ENCODE results near the gene TTN.
A peak's percentile ranks its signal among the peaks of the same experiment; 100 is the strongest.
"Not testable (repeated sequence)": the region's sequence is repeated elsewhere in the genome, so short reads cannot be mapped to it uniquely, and the experiment has no call there.

TTN gene

DNA sequence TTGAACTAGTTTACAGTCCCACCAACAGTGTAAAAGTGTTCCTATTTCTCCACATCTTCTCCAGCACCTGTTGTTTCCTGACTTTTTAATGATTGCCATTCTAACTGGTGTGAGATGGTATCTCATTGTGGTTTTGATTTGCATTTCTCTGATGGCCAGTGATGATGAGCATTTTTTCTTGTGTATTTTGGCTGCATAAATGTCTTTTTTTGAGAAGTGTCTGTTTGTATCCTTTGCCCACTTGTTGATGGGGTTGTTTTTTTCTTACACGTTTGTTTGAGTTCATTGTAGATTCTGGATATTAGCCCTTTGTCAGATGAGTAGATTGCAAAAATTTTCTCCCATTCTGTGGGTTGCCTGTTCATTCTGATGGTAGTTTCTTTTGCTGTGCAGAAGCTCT is 281.8 kb downstream of the TTN start:
- DNase-seq: not testable (repeated sequence)

DNA sequence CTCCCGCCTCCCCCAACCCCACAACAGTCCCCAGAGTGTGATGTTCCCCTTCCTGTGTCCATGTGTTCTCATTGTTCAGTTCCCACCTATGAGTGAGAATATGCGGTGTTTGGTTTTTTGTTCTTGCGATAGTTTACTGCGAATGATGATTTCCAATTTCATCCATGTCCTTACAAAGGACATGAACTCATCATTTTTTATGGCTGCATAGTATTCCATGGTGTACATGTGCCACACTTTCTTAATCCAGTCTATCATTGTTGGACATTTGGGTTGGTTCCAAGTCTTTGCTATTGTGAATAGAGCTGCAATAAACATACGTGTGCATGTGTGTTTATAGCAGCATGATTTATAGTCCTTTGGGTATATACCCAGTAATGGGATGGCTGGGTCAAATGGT is 282.2 kb downstream of the TTN start:
- not testable (repeated sequence) for DNase-seq

DNA sequence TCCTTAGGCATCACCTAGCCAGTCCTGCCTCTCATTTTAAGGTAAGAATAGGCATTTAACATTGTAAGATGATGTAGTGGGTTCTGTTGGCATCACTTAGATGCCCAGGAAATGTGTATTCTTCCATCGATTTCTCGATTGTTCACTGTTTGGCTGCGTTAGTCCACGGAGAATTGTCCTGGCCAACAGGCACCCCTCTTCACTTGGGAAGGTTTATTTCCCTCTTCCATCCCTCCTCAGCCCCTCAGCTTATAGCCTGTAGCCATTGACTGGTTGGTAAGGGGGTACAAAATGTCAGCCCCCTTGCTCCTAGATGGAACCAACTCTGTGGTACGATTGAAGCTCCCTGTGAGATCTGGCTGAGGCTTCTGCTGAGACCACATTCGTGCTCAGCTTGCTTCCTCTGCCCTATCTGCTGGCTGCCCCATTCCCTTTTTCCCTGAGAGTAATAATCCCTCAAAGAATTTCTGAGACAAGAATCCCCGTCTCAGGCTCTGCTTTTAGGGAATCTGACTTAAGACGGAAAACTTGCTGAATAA is 283.6 kb downstream of the TTN start:
- DNase-seq: peak; percentile 22 to 30

DNA sequence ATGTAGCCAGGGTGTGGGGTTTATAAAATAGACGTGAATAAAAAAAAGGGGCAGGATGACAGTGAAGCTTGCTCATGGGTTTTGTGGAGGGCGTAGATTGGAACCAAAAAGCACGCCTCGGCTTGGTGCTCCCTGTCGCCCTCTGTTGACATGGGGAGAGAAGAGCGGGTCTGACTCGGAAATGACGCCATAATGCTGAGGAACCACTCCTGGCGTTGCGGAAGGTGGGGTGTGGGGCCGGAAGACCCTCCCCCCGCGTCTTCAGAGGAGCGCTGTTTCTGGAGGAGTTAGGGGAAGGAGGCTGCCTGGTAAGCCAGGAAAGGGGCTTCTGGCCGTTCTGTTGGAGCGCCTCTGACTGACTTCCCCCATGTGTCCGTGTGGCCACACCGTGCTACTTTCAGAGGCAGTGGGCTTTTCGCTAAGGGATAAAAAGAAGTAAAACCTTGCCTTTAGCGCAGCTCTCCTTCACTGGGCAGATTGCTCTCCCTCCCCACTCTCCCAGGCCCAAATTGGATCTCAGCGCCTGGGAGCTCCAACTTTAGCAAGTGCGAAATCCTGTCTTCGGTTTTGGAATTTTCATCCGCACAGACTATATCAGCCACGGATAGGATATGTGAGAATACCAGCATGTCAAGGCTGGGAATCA is 284.1 kb downstream of the TTN start:
- peak; percentile 92 for DNase-seq

DNA sequence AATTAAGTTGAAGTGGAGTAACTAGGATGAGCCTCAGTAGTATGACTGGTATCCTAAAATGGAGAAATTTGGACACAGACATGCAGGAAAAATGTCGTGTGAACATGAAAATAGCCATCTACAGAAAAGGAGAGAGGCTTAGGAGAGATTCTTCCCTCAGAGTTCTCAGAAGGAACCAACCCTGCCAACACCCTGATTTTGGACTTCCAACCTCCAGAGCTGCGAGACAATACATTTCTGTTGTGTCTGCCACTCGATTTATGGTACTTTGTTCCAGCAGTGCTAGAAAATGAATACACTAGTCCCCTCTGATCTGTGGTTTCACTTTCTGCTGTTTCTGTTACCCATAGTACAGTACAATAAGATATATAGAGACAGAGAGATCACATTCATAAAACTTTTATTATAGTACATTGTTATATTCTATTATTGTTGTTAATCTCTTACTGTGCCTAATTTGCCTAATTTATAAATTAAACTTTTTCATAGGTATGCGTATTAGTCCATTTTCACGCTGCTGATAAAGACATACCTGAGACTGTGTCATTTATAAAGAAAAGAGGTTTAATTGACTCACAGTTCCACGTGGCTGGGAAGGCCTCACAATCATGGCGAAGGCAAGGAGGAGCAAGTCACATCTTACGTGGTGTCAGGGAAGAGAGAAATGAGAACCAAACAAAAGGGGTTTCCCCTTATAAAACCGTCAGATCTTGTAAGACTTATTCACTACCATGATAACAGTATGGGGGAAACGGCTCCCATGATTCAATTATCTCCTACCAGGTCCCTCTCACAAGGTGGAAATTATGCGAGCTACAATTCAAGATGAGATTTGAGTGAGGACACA is 285.7 kb downstream of the TTN start:
- DNase-seq: peak; percentile 57

DNA sequence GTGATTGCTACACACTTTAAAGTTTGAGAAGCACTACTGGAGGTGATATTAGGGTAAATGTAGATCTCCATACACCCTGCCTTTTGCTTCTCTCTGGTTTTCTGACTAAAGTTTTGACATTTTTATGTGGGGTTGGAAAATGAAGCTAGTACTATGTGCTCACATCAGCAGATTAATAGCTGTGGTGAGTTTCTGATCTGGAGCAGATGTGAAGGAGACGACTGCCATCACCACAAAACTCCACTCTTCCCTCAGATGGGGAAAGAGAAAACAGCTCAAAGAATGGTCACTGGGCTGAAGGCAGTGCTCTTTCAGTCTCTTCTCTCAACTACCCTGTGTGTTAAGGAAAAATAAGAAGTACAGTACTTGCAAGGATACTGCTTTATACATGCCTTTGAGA is 289.7 kb downstream of the TTN start:
- no peak for DNase-seq

DNA sequence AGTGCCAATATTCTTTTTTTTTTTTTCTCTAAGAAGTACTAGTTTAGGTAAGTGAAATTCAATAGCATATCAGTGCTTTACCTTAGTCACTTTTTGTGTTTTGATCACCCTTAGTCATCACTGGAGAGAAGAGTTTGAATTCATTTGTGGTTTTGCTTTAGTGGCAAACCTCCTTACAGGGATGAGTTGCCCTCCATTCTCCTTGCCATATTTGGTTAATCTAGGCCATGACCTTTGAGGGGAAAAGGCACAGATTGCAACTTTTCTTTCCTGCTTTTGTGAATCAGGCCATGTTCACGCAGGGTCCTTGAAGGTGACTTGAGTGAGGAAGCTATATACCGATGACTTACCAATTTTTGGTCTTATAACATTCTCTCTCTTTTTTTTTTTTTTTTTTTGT is 292.6 kb downstream of the TTN start:
- peak; percentile 52 to 59 for DNase-seq

DNA sequence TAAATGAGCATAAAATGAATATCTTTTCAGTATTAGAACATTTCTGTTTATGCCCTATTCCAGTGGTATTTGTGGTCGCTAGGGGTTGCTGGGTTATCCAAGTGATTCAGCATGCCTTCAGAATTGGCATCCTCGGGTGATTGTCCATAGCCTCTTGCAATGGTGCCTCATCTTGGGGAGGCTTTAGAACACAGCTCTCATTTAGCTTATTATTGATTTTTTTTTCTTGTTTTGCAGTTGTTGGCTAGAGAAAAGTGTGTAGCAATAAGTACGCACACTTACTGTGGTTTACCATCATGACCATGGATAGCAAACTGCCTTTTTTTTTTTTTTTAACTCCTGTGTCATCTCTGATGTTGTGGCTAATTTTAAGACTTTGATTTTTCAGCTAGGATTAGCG is 293.3 kb downstream of the TTN start:
- no peak for DNase-seq

DNA sequence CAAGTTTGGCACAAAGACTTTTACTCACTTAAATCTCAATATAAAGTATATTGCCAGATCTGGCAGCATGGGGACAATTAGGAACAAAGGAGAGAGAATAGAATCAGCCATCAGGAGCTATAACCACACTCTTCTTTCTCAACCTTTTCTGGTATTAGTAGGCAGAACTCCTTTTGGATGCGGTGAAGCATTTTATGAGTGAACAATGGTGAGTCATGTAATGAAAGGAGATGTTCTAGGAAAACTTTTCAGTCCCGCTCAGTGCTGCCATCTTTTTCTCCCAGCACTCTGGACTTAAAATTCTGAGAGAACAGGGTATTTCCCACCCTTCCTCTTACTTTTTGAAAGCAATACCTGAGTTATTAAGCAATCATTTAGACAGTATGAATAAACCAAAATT is 294.7 kb downstream of the TTN start:
- no peak for DNase-seq

DNA sequence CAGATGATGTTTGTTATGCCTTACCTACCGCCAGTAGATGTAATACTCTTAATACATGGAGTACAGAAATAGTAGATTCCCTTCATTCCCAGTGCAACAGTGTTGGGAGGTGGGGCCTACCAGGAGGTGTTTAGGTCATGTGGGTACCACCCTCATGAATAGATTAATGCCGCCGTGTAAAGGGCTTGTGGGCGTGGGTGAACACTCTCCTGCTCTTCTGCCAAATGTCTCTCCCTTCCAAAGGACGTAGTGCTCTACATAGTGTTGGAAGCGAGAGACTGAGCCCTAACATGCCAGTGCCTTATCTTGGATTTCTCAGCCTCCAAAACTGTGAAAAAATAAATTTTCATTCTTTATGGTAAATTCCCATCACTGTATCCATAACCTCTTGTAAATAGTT is 296.8 kb downstream of the TTN start:
- DNase-seq: no peak

DNA sequence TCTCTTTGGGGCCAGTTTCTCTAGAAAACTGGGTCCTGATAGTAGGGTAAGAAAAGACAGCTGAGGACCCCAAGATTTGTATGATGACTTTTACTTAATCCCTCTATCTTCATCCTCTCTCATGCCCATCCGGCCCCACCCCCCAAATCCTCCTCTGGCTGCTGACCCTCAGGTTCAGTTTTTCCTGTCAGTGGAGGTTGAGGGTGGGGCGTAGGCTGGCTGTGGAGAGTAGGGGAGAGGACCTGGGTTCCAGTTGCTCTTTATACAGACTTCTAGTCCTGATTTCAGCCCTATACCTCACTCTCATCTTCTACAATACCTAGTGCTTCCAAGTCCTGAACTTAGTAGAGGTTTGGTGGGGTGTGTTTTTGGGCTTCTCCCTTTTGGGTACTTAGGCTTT is 298.6 kb downstream of the TTN start:
- DNase-seq: no peak

DNA sequence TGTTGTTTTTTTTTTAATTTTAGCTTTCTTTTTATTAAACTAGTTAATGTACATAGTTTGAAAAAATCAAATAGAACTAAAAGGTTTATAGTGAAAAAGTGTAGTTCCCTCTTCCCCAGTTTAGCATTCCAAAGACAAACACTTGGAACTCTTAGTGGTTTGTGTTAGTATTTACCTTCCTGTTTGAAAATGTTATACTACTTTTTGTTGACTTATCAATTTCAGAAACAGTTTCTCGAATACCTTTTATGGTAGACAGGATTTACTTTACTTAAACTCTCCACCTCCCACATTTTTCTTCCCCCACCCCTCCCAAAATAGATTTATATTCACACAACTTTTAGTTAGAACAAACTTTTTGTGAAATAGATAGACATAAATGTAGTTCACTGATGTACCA is 300.3 kb downstream of the TTN start:
- DNase-seq: no peak

DNA sequence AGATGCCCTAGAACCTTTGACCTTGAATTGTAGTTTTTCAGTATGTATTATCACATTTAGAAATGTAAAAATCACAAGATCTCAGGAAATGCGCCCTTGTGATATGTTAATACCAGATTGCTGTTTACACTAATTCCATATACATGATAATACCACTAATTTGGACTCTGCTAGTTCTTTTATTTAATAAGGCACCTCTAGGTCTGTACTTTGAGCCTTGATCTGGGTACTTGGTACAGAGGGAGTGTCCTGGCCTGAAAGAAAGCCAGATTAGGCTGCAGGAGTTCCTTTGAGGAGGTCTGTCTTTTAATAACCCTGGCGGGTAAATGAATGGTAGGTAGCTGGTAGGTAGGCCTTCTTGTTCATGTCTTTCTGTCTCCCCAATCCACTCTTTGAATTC is 300.7 kb downstream of the TTN start:
- DNase-seq: no peak

DNA sequence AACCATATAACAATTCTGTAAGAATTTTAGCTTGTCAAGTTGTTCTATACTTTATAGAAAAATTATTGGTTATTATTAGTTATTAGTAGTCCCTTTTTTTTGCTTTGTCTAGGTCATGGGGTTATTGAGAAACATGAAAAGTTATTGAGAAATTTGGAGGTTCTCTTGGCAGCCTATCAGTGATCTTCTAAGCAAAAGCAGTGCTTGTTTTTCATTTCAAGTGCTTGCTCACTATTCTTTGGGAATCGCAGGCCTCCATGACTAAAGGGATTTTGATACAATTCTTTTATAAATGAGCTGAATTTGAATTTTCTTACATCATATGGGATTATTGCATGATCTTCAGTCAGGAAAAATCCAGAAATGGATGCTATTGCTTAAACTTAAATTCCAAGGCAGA is 301.1 kb downstream of the TTN start:
- DNase-seq: no peak

DNA sequence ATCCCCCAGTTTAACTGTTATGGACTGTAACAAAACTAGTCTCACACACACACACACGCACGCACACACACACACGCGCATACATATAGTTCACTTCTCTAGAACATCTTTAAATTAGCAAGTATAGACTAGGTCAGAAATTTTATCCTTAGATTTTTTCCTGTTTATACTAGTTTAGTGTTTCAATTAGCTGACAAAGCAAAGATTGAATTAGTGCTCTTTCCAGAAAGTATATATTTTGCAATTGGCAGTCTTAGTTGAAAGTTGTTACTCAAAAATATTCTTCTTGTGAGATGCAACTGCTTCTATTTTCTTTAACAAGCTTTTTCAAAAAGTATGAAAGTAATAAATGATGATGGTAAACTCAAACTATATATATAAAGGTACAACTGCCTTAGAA is 304.5 kb downstream of the TTN start:
- DNase-seq: no peak

DNA sequence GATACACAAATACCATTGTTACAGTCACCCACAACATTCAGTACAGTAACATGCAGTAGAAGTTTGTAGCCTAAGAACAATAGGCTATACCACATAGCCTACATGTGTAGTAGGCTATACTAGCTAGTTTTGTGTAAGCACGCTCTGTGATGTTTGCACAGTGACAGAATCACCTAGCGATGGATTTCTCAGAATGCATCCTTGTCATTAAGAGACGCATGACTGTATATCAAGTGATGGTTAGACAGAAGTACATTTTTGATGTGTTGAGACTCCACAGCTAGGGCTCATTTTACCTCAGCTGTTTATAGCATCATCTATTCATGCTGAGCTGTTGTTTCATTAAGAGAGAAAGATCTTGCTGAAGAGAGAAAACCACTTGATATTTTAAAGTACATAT is 307.6 kb downstream of the TTN start:
- DNase-seq: no peak

DNA sequence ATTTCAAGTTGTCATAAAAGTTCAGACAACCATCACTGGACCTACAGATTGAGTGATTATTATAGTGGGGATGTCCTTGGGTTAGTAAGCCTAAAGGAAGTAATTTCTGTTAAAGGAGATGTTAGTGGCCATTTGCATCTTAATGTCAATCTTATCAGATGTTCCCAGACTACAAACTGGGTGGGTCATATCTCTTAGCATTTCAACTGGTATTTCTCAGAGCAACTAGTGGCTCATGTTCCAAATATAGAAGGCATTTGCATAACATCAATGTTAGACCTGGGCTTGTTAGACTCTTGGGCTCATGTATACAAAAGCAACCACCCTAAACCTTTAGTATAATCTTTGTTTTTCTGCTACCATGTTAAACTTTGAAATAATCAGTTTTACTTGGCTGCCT is 309.1 kb downstream of the TTN start:
- no peak for DNase-seq

DNA sequence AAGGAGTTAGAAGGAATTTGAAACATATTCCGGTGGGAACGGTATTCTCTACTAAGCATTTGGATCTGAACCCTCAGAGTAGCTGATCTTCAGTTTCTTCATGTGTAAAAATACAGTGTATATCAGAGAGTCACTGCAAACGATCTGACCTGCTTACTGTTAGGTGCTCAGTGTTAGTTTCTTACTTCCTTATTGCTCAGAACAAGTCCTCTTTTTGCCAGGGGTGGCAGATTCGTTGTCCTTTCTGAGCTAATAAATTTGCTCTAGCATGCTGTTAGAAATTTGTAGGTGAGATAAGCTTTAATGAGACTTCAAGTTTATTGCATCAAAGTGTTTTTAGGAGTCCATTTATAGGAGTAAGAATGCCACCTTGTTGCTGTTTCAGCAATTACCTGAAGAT is 311.2 kb downstream of the TTN start:
- no peak for DNase-seq

DNA sequence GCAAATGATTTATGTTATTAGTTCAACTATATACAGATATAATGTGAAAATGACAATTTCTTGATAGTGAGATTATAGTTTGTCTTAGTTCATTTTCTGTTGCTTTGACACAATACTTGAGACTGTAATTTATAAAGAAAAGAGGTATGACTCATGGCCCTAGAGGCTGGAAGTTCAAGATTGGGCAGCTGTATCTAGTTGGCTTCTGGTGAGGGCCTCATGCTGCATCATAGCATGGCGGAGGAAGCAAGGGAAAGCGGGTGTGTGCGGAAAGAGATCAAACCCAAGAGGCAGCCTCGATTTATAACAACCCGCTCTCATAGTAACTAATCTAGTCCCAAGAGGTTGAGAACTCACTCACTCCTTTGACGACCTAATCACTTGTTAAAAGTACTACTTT is 315.6 kb downstream of the TTN start:
- DNase-seq: no peak

DNA sequence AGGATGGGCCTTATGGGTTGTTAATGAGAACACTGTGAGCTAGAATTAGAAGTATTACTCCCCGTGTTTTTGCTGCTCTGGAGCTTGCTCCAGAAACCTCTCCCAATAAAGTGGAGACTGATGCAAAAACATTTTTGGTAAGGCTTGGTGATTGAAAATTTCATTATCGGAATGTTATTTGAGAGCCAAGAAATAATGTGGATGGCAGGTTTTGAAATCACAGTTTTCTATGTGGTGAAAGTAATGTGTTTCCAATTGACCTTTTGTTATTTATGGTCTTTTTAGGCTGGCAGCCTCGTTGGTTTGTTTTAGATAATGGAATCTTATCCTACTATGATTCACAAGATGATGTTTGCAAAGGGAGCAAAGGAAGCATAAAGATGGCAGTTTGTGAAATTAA is 321.9 kb downstream of the TTN start:
- DNase-seq: no peak

DNA sequence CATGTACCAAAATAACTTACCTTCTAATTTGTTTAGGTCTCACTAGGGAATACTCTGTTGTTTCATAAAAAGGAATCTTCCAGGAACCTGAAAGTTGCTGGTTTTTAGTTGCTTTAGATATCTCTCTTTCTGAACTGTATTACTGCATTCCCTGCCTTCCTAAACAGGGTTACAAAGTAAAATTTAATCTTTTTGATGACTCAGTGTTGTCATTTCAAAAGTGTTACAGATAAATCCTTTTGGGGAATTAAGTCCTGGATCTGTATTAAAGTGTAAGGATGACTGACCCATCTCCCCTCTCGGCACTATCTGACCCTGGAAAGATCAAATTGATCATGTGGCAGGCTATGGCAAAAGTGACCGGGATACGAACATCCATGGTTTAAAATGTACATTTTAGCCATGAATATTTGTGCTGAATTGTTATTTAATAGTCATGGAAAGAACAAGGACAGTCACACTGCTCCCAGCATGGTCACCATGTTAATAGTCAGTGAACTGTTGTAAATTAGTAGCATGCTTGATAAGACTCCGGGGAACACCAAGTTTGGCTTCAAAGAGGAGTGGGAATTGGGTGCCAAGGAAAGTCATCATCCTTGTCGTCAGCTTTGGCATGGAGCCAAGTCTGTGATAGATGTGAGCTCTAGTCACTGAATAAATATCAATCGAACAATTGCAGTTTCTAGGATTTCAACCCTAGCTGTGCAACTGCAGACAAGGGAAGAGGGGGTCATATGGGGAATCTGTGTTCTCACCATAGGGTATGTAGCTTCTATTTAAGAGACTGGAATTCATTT is 322.8 kb downstream of the TTN start:
- DNase-seq: no peak

DNA sequence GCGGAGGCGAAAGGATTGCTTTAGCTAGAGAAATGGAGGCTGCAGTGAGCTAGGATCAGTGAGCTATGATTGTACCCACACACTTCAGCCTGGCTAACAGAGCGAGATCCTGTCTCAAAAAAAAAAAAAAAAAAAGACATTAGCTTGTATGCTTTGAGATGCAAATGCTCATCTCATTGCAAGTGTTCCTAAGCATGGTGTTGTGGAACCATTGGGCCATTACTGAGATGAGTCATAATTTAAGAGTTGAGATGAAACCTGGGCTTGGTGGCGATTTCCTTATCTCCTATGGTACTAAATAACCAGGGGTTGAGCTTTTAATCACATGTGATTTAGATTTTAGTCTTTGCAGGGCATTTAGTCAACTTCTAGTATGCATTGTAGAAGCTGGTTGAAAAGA is 324.8 kb downstream of the TTN start:
- no peak for DNase-seq

Data from activated T-cell treated with anti-CD3 and anti-CD28 coated beads, Interleukin-2, amount 50 U/mL, for 48 hours (primary cell).